CD4-positive, alpha-beta T cell (primary cell): ENCODE measurements around the gene GRID2. TPM values are rescaled to one million over a fixed set of nuclear protein-coding genes. Genes with fewer than 3 reads are reported as not detected.

Experiments used
- ATAC-seq: fragments of 200-7000 bp; cut with Tn5 transposase; one replicate; pipeline ENCODE4 v1.10.0; 2022; ENCODE audit warnings: mild to moderate bottlenecking; ENCODE audit not compliant: poor library complexity
- CTCF ChIA-PET: fragments of 350-600 bp; sonication (Branson Sonifier 250); formaldehyde crosslinking; loops from one replicate; lab custom pipeline; 2021; ENCODE audit warnings: antibody characterized with exemption, inconsistent platforms; lab: Charles Lee
- POLR2A ChIA-PET: fragments of 350-600 bp; sonication (Branson Sonifier 250); formaldehyde crosslinking; loops from one replicate; lab custom pipeline; 2021; ENCODE audit warnings: antibody characterized with exemption, inconsistent platforms; lab: Charles Lee
- DNase-seq, 14 experiments: peaks; one replicate each; pipeline ENCODE4 v3.0.0-alpha.2; 2013 to 2020; ENCODE audit warnings: mixed read lengths in 2 of 14
- H3K27ac ChIP-seq, 2 donors: one replicate each; pipeline versions ENCODE4 v1.5.1 to v1.7.0; 2013; ENCODE audit warnings: low read length in 2 of 2, low read depth in 1 of 2, mild to moderate bottlenecking in 1 of 2
- H3K27me3 ChIP-seq, 2 experiments: 1 replicate in 1 of 2; 2 replicates in 1 of 2; pipeline versions ENCODE4 v1.6.1 to v1.7.0; 2013; ENCODE audit warnings: low read length in 2 of 2, control low read depth in 1 of 2, mild to moderate bottlenecking in 1 of 2, moderate library complexity in 1 of 2; ENCODE audit not compliant: insufficient read depth in 2 of 2, control insufficient read depth in 1 of 2
- H3K36me3 ChIP-seq: one replicate; pipeline ENCODE4 v1.6.1; 2013; ENCODE audit warnings: low read length, control low read depth; ENCODE audit not compliant: insufficient read depth
- H3K4me1 ChIP-seq: one replicate; pipeline ENCODE4 v1.6.1; 2013; ENCODE audit warnings: low read length, control low read depth; ENCODE audit not compliant: insufficient read depth
- H3K4me3 ChIP-seq: one replicate; pipeline ENCODE4 v1.5.1; 2013; ENCODE audit warnings: mild to moderate bottlenecking, low read length, moderate library complexity
- H3K9me3 ChIP-seq, 2 experiments: 1 replicate in 1 of 2; 2 replicates in 1 of 2; pipeline versions ENCODE4 v1.6.1 to v1.7.0; 2013; ENCODE audit warnings: low read length in 2 of 2, mild to moderate bottlenecking in 2 of 2, control low read depth in 1 of 2, moderate library complexity in 1 of 2; ENCODE audit not compliant: control insufficient read depth in 1 of 2, insufficient read depth in 1 of 2
- H3K27ac Mint-ChIP-seq: one replicate; pipeline ENCODE4 v1.8.0; 2020; ENCODE audit warnings: mixed read lengths
- H3K27me3 Mint-ChIP-seq: one replicate; pipeline ENCODE4 v1.8.0; 2021; ENCODE audit warnings: mixed read lengths
- H3K36me3 Mint-ChIP-seq: one replicate; pipeline ENCODE4 v1.8.0; 2021; ENCODE audit warnings: low read depth, mixed read lengths
- H3K4me1 Mint-ChIP-seq: one replicate; pipeline ENCODE4 v1.8.0; 2021; ENCODE audit warnings: low read depth, mixed read lengths
- H3K4me3 Mint-ChIP-seq: one replicate; pipeline ENCODE4 v1.8.0; 2020; ENCODE audit warnings: mild to moderate bottlenecking, mixed read lengths
- H3K9me3 Mint-ChIP-seq: one replicate; pipeline ENCODE4 v1.8.0; 2020; ENCODE audit warnings: mixed read lengths
- intact Hi-C, 2 experiments: fragments of 100-400 bp; cut with DNase I in 1 of 2; cut with micrococcal nuclease in 1 of 2; formaldehyde crosslinking; loops; one replicate each; pipeline versions ENCODE4 v1.15.1 to v1.9.0; 2023 to 2025; cut with DNase I, micrococcal nuclease
- total RNA-seq, 174 experiments: library from RNA in 2 of 174; stranded (reverse) in 2 of 174; gene quantifications; one replicate each; pipeline ENCODE4 v1.2.3 and lab custom pipeline; 2021 to 2026
- TF ChIP-seq, protein P1 (sequence below): fragments of 200-600 bp; IDR thresholded peaks from one replicate; pipeline ENCODE4 v1.8.0; 2022; ENCODE audit warnings: antibody characterized with exemption, mild to moderate bottlenecking

The GRID2 gene
- total RNA-seq, 2 experiments from 2014 or later = not detected

DNA sequence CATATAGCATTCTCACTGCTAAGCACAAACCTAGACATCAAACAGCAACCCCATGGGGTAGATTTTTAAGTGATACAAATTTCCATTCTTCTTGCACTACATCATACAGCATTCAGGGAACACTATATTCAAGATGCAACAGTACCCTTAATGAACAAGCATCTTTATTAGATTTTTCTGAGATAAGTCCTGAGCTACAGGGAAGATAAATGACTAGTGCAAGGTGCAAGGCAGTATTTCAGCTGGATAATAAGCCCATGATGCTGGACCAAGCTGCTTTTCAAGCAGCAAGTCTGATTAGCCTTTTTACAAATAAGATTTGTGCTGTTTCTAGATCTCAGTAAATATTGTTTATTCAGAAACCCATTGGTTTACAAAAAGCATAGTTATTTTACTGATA, 1332.2 kb downstream of the GRID2 start:
- H3K9me3 ChIP-seq = no peaks in the 10 kb centered on the region
- H3K27me3 Mint-ChIP-seq = no peaks in the 10 kb centered on the region
- ATAC-seq = no peak
- intact Hi-C loops = no loop called here
- H3K4me1 ChIP-seq = no peaks in the 10 kb centered on the region
- H3K4me1 Mint-ChIP-seq = no peaks in the 10 kb centered on the region
- no peaks in the 10 kb centered on the region for H3K27me3 ChIP-seq
- H3K4me3 ChIP-seq = no peak overlapping the region
- ChIA-PET CTCF (no interaction called here), POLR2A (no interaction called here)
- TF ChIP-seq, protein P1, sequence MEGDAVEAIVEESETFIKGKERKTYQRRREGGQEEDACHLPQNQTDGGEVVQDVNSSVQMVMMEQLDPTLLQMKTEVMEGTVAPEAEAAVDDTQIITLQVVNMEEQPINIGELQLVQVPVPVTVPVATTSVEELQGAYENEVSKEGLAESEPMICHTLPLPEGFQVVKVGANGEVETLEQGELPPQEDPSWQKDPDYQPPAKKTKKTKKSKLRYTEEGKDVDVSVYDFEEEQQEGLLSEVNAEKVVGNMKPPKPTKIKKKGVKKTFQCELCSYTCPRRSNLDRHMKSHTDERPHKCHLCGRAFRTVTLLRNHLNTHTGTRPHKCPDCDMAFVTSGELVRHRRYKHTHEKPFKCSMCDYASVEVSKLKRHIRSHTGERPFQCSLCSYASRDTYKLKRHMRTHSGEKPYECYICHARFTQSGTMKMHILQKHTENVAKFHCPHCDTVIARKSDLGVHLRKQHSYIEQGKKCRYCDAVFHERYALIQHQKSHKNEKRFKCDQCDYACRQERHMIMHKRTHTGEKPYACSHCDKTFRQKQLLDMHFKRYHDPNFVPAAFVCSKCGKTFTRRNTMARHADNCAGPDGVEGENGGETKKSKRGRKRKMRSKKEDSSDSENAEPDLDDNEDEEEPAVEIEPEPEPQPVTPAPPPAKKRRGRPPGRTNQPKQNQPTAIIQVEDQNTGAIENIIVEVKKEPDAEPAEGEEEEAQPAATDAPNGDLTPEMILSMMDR = no peak
- no peak for DNase-seq
- H3K4me3 Mint-ChIP-seq = no peak overlapping the region
- peaks cover 5% of the 10 kb centered on the region for H3K9me3 Mint-ChIP-seq
- no peak overlapping the region for H3K27ac Mint-ChIP-seq
- H3K27ac ChIP-seq = no peak overlapping the region
- no peaks in the 10 kb centered on the region for H3K36me3 ChIP-seq
- no peaks in the 10 kb centered on the region for H3K36me3 Mint-ChIP-seq

DNA sequence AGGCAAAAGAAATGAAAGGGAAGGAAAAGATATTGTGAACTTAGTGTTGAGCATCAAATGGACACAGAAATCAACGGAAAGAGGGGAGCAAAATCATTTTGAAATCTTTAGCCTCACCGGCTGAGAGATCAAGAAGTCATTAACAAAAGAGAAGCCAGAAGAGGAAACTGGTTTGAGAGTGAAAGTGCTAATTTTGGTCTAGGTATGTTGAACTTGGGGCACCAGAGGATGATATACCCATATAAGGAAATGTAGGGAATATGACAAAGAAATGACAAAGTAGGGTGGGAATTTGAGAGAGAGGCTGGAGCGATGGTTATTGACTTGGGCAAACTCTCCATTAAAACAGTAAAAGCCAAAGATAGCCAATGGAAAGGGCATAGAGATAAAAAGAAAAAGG, 1341.4 kb downstream of the GRID2 start:
- TF ChIP-seq, protein P1 = no peak
- DNase-seq (no peak), ATAC-seq (no peak)
- Mint-ChIP-seq H3K4me3 (no peak overlapping the region), H3K4me1 (no peaks in the 10 kb centered on the region), H3K27ac (no peak overlapping the region), H3K36me3 (no peaks in the 10 kb centered on the region), H3K27me3 (no peaks in the 10 kb centered on the region), H3K9me3 (peaks cover 2% of the 10 kb centered on the region)
- Histone ChIP-seq H3K36me3 (no peaks in the 10 kb centered on the region), H3K4me1 (no peaks in the 10 kb centered on the region), H3K4me3 (no peak overlapping the region), H3K9me3 (no peaks in the 10 kb centered on the region), H3K27ac (no peak overlapping the region), H3K27me3 (no peaks in the 10 kb centered on the region)
- ChIA-PET CTCF (no interaction called here), POLR2A (no interaction called here)
- intact Hi-C loops = no loop called here

DNA sequence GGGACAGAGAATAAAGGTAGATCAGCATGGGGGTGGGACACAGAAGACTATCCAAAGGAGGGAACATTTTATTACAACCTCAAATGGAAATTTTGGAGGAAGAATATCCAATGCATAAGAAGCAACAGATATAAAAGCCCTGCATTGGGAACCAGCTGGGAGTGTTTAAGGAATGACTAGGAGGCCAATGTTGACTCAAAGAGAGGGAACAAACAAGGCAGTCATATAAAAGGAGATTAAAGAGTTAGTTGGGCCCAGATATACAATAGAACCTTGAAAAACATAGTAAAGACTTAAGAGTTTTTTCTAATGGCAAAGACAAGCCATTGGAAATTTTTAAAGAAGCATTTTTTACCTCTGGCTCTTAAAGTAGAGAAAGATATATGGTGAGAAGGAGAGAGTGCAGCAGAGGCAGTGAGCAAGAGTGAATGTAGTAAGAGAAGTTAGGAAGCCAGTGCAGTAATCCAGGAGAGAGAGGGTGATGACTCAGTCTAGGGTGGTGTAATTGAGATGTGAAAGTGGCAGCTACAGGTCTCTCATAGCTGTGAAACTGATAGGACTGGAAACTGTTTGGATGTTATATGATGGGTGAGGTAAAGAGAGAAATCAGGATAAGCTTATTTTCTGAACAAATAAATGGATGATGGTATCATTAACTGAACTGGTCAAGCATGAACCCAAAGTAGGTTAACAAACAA, 1342.6 kb downstream of the GRID2 start:
- Histone ChIP-seq H3K36me3 (no peaks in the 10 kb centered on the region), H3K4me1 (no peaks in the 10 kb centered on the region), H3K27ac (no peak overlapping the region), H3K4me3 (no peak overlapping the region), H3K27me3 (no peaks in the 10 kb centered on the region), H3K9me3 (no peaks in the 10 kb centered on the region)
- Mint-ChIP-seq H3K4me3 (no peak overlapping the region), H3K9me3 (peaks cover 2% of the 10 kb centered on the region), H3K36me3 (no peaks in the 10 kb centered on the region), H3K4me1 (no peaks in the 10 kb centered on the region), H3K27ac (no peak overlapping the region), H3K27me3 (no peaks in the 10 kb centered on the region)
- DNase-seq = no peak
- no peak for ATAC-seq
- POLR2A ChIA-PET = no interaction called here
- intact Hi-C loops = no loop called here
- CTCF ChIA-PET = interaction anchor here (1.0 kb wide), 1 partner anchor 9 kb away, joined by 4 read pairs; no protein-coding TSS in a partner anchor
- TF ChIP-seq, protein P1 = no peak
